GM23248 (cell line): Measurements from ENCODE around the gene COL7A1.

Source experiments
- EZH2 ChIP-seq: fragments of 200-600 bp; sonication (generic); IDR thresholded peaks from 2 replicates; pipeline ENCODE4 v1.6.1; 2018; ENCODE audit warnings: antibody characterized with exemption, mild to moderate bottlenecking; ENCODE audit not compliant: insufficient read depth, poor library complexity, severe bottlenecking
- EZH2phosphoT487 ChIP-seq: fragments of 200-600 bp; sonication (generic); IDR thresholded peaks from 2 replicates; pipeline ENCODE4 v1.6.1; 2018; ENCODE audit warnings: antibody characterized with exemption, moderate library complexity, mild to moderate bottlenecking, low read depth; ENCODE audit not compliant: insufficient read depth

DNA sequence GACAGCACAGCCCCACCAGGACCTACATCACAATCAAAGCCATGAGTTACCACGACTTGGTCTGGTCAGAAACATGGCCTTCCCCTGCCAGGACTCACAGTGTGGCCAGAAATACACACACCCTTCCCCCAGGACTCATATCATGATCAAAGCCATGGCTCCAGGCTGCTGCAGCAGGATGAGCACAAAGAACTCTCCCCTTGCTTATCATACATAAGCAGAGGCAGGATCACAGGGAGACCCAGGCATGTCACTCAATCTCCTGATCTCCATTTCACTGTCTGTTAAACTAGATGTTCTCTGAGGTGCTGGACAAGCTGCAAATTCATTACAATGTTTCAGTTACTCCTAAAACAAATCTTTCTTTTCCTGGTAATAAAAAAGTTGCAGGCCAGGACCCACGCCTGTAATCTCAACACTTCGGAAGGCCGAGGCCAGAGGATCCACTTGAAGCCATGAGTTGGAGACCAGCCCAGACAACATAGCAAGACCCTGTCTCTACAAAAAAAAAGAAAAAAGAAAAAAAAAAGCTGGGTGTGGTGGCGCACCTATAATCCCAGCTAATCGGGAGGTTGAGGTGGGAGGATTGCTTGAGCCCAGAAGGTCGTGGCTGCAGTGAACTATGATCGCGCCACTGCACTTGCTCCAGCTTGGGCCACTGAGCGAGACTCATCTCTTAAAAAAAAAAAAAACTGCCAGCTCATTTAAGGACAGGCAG, 39.7 kb downstream of the COL7A1 start:
- no peak for TF ChIP-seq EZH2phosphoT487
- TF ChIP-seq EZH2, result no peak
